Adrenal gland (tissue), 12 donors: ENCODE results near the gene CDC42EP1. TPM values are rescaled to one million over a fixed set of nuclear protein-coding genes. Genes with fewer than 3 reads are reported as not detected.
A peak's percentile ranks its signal among the peaks of the same experiment; 100 is the strongest.
"Not testable (repeated sequence)": the region's sequence is repeated elsewhere in the genome, so short reads cannot be mapped to it uniquely, and the experiment has no call there.

Experiments
- DNase-seq, 7 donors: peaks; one replicate each; pipeline ENCODE4 v3.0.0-alpha.2; 2019 to 2020
- H3K27ac ChIP-seq, 5 donors: fragments of 200-600 bp; sonication (generic) in 4 of 5; 1 replicate in 3 of 5; 2 replicates in 2 of 5; pipeline versions ENCODE4 v1.5.1 to v1.8.0; 2016 to 2020; ENCODE audit warnings: mild to moderate bottlenecking in 1 of 5
- H3K27me3 ChIP-seq: fragments of 200-600 bp; 2 replicates; pipeline ENCODE4 v1.8.0; 2021
- H3K36me3 ChIP-seq, 2 donors: fragments of 200-600 bp; replicated peaks in 1 of 2; 1 replicate in 1 of 2; 2 replicates in 1 of 2; pipeline versions ENCODE4 v1.5.1 to v1.8.0; 2018 to 2022
- H3K4me1 ChIP-seq, 2 donors: fragments of 200-600 bp; replicated peaks in 1 of 2; 1 replicate in 1 of 2; 2 replicates in 1 of 2; pipeline versions ENCODE4 v1.5.1 to v1.8.0; 2018 to 2021
- H3K4me3 ChIP-seq, 4 donors: fragments of 200-600 bp; sonication (generic) in 3 of 4; one replicate each; pipeline ENCODE4 v1.5.1; 2016 to 2018
- H3K9me3 ChIP-seq, 3 donors: fragments of 200-600 bp; sonication (generic) in 1 of 3; replicated peaks in 1 of 3; 1 replicate in 2 of 3; 2 replicates in 1 of 3; pipeline versions ENCODE4 v1.5.1 to v1.8.0; 2016 to 2021
- CTCF ChIP-seq, 6 experiments: fragments of 450-650 bp in 4 of 6; fragments of 200-600 bp in 2 of 6; sonication (generic) in 1 of 6; IDR thresholded peaks; 1 replicate in 5 of 6; 2 replicates in 1 of 6; pipeline versions ENCODE4 v1.5.1 to v1.8.0; 2016 to 2021; ENCODE audit warnings: antibody characterized with exemption in 6 of 6, mild to moderate bottlenecking in 2 of 6, moderate library complexity in 1 of 6
- POLR2A ChIP-seq, 2 donors: fragments of 450-650 bp; IDR thresholded peaks; one replicate each; pipeline ENCODE4 v1.6.1; 2017; ENCODE audit warnings: antibody characterized with exemption in 2 of 2, mild to moderate bottlenecking in 2 of 2, moderate library complexity in 1 of 2
- WGBS, 4 donors: extraction: QIAGEN DNeasy Blood & Tissue Kit in 2 of 4; methylation state at CpG; one replicate each; pipeline versions ENCODE4 v1.1.5 to v1.1.7; 2013 to 2017; 5-methylcytosine and 5-hydroxymethylcytosine counted together
- intact Hi-C, 2 donors: fragments of 100-400 bp; cut with DNase I; formaldehyde crosslinking; loops; one replicate each; pipeline versions ENCODE4 v1.14.1 to v1.15.0; 2022 to 2023
- polyA plus RNA-seq, 3 donors: library from polyadenylated mRNA; stranded (reverse); fragments of 200-250 nt in 2 of 3; fragments of 350-450 nt in 1 of 3; fragmentation: Illumina TruSeq in 1 of 3; extraction: RNeasy Lipid Tissue Mini Kit (QIAGEN cat#74804) in 1 of 3; gene quantifications; one replicate each; pipeline ENCODE4 v1.2.3, GENCODE V29; 2013 to 2014
- total RNA-seq, 9 donors: library from RNA; depleted of rRNA in 4 of 9; stranded (reverse); fragments of >200 nt in 4 of 9; fragments of 120-200 nt in 1 of 9; fragmentation: NEBNext Ultra II Directional in 1 of 9; extraction: Animal tissue kit (Norgen Biotek cat#: 25700) in 1 of 9; gene quantifications; one replicate each; pipeline versions ENCODE4 v1.1.0 to v1.2.4, GENCODE V29; 2013 to 2023
- donor health status: healthy with polysubstance abuse.
- donor health status: Bipolar disorder and iron deficiency.
- donor health status: DM: yes; HTN: yes; CAD: no.
- donor health status: DM: no; HTN: no; CAD: no.
- donor health status: DM: no; HTN: no; CAD: no.
- donor health status: DM: yes; HTN: yes; CAD: no.

The CDC42EP1 gene
- total and polyA plus RNA-seq, 12 donors = 9.2 to 159 (median 92.8) TPM

DNA sequence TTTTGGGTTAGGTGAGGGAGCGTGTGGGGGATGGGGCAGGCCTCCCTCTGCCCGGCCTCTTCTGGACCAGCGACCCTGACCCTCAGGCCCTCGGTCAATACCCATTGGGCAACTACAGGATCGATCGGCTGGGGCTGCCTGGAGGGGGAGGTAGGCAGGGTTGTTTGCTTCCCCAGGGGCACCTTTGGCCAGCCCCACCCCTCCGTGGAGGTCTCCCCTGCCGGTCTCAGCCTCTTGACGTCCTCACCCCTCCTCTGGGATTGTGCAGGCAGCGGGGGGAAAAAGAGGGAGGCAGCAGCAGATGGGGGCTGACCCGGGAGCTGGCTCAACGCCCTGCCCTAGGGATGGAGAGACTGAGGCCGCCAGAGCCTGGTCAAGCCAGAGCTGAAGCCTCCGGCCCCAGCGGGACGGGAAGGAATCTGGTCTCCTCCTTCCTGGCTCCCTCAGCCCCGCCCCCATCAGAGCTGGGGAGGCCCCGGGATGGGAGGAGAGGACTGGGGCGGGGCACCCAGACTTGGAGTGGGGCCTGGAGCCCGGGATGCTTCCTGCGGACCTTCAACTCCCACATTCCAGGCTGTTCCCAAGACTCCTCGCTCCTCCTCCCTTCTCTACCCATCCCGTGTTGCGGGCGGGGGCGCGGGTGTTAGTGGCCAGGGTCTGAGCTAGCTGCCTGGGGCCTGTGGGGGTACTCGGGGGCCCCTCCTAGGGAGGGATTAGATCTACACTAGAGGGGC, 14.4 kb upstream of the CDC42EP1 start:
- intact Hi-C loops = loop anchor here (2.0 to 5.0 kb wide), 2 partner anchors 46 to 47 kb away; no protein-coding TSS in a partner anchor
- WGBS, 4 donors = 7% methylated on average over 19 to 28 of the region's 28 CpGs; no CpG with 5 or more reads in 1 of the 4 donors
- no peaks in the 10 kb centered on the region for H3K9me3 ChIP-seq
- H3K27ac ChIP-seq = peak overlapping the region; percentile 92 to 97 (median 97)
- H3K36me3 ChIP-seq = no peaks in the 10 kb centered on the region
- peaks cover 37 to 55% of the 10 kb centered on the region in 2 donors for H3K4me1 ChIP-seq
- peak; percentile 93 to 98 (median 96) for DNase-seq
- H3K4me3 ChIP-seq = peak overlapping the region in 1 of 4 donors; percentile 20
- TF ChIP-seq POLR2A (IDR thresholded peaks at IDR 0.05) (peak; percentile 30 to 85), CTCF (IDR thresholded peaks at IDR 0.05) (no peak)
- H3K27me3 ChIP-seq = no peaks in the 10 kb centered on the region

GRCh38 chr22:37546437-37547250, 13.6 kb upstream of the CDC42EP1 start:
- Histone ChIP-seq H3K4me1 (peaks cover 37 to 58% of the 10 kb centered on the region in 2 donors), H3K27ac (peak overlapping the region; percentile 92 to 97 (median 97)), H3K9me3 (no peaks in the 10 kb centered on the region), H3K4me3 (peak overlapping the region in 1 of 4 donors; percentile 20), H3K27me3 (no peaks in the 10 kb centered on the region), H3K36me3 (no peaks in the 10 kb centered on the region)
- intact Hi-C loops = loop anchor here in 1 of 2 donors (5.0 kb wide), 1 partner anchor 46 kb away; no protein-coding TSS in a partner anchor
- DNase-seq = peak; percentile 90 to 95 (median 94)
- 10 to 23% (median 13%) methylated on average over 12 to 21 of the region's 21 CpGs for WGBS, 4 donors
- TF ChIP-seq CTCF (IDR thresholded peaks at IDR 0.05) = peak in 5 of 6 experiments; percentile 22 to 61 (median 50)
- peak in 1 of 2 donors; percentile 47 for TF ChIP-seq POLR2A (IDR thresholded peaks at IDR 0.05)

GRCh38 chr22:37547251-37547741, 13.0 kb upstream of the CDC42EP1 start:
- TF ChIP-seq CTCF (IDR thresholded peaks at IDR 0.05) = no peak
- no peak for TF ChIP-seq POLR2A (IDR thresholded peaks at IDR 0.05)
- 19 to 42% (median 30%) methylated on average over 7 to 9 of the region's 9 CpGs for WGBS, 4 donors
- H3K9me3 ChIP-seq = no peaks in the 10 kb centered on the region
- no peaks in the 10 kb centered on the region for H3K36me3 ChIP-seq
- H3K27me3 ChIP-seq = no peaks in the 10 kb centered on the region
- peaks cover 37 to 58% of the 10 kb centered on the region in 2 donors for H3K4me1 ChIP-seq
- peak overlapping the region; percentile 92 to 97 (median 97) for H3K27ac ChIP-seq
- intact Hi-C loops = loop anchor here in 1 of 2 donors (5.0 kb wide), 1 partner anchor 45 kb away; no protein-coding TSS in a partner anchor
- DNase-seq = peak in 1 of 7 donors; percentile 31
- H3K4me3 ChIP-seq = no peak overlapping the region

DNA sequence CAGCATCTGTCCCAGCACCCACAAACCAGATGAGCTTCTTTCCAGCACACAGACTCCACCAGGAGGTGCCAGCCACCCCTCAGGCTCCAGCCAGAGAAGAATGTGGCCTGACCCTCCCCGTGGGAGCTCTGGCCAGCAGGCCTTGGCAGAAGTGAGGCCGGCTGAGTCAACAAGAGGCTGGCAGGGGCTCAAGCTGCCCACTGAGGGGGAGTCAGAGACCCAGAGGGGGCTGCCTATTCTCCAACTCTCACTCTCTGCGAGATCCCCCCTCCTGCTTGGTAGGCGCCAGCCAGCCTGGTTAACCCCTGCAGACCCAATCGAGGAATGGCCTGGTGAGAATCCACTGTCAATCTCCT, 10.6 kb upstream of the CDC42EP1 start:
- 20 to 29% (median 26%) methylated on average over 3 to 5 of the region's 5 CpGs for WGBS, 4 donors

DNA sequence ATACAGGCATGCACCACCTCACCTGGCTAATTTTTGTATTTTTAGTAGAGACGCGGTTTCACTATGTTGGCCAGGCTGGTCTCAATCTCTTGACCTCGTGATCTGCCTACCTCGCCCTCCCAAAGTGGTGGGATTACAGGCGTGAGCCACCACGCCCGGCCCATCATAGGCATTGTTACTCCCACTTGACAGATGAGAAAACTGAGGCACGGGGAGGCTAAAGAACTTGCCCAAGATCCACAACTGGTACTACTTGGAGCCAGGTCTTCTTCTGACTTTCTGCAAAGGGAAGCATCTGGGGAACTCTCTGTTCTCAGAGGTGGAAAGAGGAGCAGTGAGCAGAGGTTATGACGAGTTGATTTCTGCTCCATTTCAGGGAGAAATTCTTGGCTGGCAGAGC, 9.4 kb upstream of the CDC42EP1 start:
- H3K4me3 ChIP-seq, H3K36me3 ChIP-seq, H3K9me3 ChIP-seq, intact Hi-C loops, H3K27me3 ChIP-seq: not testable (repeated sequence)
- DNase-seq = peak in 1 of 7 donors; percentile 13
- peaks cover 31 to 51% of the 10 kb centered on the region in 2 donors for H3K4me1 ChIP-seq
- 86 to 91% (median 88%) methylated on average over 5 to 9 of the region's 9 CpGs for WGBS, 4 donors
- H3K27ac ChIP-seq = peak overlapping the region in 2 of 5 donors; percentile 5 to 91

More for the DNA sequence above, 10.6 kb upstream of the CDC42EP1 start:
- DNase-seq = peak; percentile 79 to 89 (median 87)
- peak in 5 of 6 experiments; percentile 26 to 61 (median 51) for TF ChIP-seq CTCF (IDR thresholded peaks at IDR 0.05)
- no peak for TF ChIP-seq POLR2A (IDR thresholded peaks at IDR 0.05)
- H3K9me3 ChIP-seq = no peaks in the 10 kb centered on the region
- no peaks in the 10 kb centered on the region for H3K27me3 ChIP-seq
- H3K36me3 ChIP-seq = no peaks in the 10 kb centered on the region
- H3K4me1 ChIP-seq = peaks cover 37 to 62% of the 10 kb centered on the region in 2 donors
- H3K27ac ChIP-seq = peak overlapping the region in 2 of 5 donors; percentile 54 to 74
- H3K4me3 ChIP-seq = no peak overlapping the region
- intact Hi-C loops = loop anchor here in 1 of 2 donors (5.0 kb wide), 1 partner anchor 43 kb away; no protein-coding TSS in a partner anchor
